Limb (tissue), 2 donors: Measurements from ENCODE around the gene ELOB.

Experiments used
- DNase-seq, 2 donors: peaks; one replicate each; pipeline ENCODE4 v3.0.0-alpha.2; 2016; ENCODE audit errors: extremely low spot score in 2 of 2

ELOB gene

GRCh38 chr16:2777231-2777902, at the start of gene ELOB:
Gene ELOB (minus strand): TSS chr16:2777280. CDS start chr16:2777239, 41 bp downstream.
- DNase-seq = peak; percentile 90 to 96

GRCh38 chr16:2825906-2826305, 48.8 kb upstream of the ELOB start:
- no peak for DNase-seq

GRCh38 chr16:2825049-2825742, 48.1 kb upstream of the ELOB start:
- DNase-seq = no peak

- DNase-seq = no peak
Observed at GRCh38 chr16:2824626-2825025, 47.5 kb upstream of the ELOB start.

- no peak for DNase-seq
Observed at GRCh38 chr16:2822496-2822895, 45.4 kb upstream of the ELOB start.

DNA sequence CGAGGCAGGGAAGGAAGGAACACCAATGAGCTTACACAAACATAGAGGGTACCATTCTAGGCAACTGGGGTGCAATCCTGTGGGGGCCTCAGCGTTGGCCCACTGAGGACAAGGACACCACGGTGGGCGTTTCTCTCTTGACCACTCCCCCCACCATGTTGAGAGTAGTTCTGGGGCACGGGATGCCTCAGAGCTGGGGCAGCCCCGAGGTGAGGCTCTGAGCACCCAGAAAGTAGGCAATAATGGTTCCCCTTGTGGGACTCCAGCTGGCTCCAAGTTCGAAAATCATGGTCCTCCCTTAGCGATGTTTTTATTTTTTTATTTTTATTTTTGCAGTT, 45.0 kb upstream of the ELOB start:
- DNase-seq = no peak

DNA sequence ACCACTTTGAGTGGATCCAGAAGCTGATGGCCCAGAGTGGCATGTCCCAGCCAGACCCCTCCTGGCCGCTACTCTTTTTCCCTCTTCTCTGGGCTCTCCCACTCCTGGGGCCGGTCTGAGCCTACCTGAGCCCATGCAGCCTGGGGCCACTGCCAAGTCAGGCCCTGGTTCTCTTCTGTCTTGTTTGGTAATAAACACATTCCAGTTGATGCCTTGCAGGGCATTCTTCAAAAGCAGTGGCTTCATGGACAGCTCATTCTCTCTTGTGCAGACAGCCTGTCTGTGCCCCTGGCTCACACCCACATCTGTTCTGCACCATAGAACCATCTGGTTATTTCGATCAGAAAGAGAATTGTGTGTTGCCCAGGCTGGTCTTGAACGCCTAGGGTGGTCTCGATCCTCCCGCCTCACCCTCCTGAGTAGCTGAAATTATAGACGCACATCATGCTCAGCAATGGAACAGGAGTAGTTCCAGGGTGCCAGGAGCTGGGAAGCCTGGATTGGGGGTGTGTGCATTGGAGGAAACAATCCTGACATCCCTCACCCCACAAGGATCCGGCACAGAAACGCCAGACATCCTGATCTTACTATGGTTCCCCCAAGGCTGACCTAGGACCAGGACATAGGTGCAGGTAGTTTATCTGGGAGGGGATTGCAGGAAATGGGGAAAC, 44.5 kb upstream of the ELOB start:
- DNase-seq = peak in 1 of 2 donors; percentile 7

- DNase-seq = peak in 1 of 2 donors; percentile 12
Observed at GRCh38 chr16:2820836-2821486, 43.9 kb upstream of the ELOB start.

DNA sequence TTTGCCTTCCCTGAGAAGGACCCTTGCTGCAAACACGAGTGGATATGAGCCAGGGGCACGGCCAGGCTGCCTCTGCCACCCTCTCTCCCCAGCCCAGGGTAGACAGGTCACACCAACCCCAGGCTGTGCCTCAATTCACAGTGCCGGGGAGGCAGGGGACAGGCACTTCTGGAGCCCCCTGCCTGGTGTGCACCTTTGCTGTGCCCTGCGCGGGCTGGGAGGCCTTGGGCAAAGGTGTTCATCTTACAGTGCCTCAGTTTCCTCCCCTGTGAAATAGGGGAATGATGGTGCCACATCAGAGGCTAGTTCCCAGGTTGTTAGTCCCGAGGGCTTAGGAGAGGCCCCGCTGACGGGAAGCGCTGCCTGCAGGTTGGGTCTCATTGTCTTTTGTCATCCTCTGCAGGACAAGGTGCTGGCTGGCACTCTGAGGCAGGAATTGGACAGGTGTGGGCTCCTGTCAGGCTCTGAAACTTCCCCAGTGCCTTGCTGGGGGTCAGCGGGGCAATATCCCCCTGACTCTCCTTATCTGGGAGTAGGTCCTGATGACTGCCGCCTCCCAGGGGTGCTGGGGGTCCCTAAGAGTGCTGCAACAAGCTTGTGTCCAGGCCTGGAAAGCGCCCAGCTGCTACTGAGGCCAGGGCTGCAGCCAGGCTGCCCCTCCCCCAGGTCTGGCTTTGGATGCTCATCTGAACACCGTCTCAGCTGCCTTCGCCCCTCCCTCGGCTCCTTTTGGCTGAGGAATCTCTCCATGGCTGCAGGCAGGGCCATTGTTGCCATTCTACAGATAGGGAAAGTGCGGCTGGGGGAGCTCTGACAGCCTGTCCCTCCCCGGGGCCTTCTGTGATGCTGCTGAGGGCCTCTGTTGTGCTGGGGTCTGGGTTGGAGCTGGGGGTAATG, 43.1 kb upstream of the ELOB start:
- peak in 1 of 2 donors; percentile 13 for DNase-seq

DNA sequence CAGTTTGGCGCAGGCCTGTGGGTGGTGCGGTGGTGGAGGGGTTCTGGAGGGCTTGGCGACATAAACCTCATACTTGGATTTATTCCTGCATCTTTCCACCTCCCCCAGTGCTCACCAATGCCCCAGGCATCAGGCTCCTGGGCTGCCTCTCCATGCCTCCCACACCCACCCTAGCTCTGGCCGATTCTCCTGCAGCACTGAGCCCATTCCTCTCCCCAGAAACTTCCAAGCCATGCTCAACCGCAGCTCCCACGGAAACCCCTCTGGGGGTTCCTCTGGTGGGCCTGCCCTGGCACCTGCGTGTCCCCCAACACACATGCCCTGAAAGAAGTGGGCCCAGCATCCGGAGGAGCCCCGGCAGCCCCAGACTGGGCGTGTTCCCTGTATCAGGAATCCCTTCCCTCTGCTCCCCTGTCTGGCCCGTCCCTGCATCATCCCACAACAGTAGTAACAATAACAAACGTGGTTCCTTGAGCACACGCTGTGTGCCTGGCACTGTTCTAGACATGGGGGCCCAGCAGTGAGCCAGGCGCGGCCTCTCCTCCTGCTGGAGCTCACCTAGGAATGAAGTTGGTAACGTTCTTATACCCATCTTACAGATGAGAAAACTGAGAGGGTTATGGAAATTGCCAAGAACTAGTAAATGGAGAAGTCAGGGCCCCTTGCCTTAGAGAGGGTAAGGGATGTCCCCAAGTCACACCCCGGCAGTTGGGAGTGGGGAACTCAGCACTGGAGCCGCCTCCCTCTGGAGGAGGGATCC, 42.3 kb upstream of the ELOB start:
- DNase-seq = peak in 1 of 2 donors; percentile 10

DNA sequence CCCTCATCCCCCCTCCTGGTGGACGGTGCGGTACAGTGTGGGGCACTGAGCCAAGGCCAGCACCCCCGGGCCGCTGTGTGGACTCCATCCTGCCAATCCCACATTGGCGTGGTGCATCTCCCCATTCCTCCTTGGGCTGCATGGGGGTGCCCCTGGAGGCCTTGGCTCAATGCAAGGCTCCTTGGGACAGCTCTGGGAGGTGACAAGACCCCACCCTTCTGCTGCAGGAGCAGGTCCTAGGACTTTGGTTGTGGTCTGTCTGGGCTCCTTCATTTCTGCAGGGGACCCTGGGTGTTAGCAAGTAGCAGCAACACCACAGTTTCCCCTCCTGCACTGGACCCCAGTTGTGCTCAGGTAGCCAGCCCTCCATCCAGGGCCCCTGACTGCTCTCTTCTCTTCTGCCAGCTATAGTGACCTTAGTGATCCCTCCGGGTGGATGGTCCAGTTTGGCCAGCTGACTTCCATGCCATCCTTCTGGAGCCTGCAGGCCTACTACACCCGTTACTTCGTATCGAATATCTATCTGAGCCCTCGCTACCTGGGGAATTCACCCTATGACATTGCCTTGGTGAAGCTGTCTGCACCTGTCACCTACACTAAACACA, 41.3 kb upstream of the ELOB start:
- DNase-seq = no peak

- DNase-seq = no peak
Observed at GRCh38 chr16:2817340-2818271, 40.5 kb upstream of the ELOB start.

- no peak for DNase-seq
Observed at GRCh38 chr16:2816751-2817339, 39.8 kb upstream of the ELOB start, which contains the start of gene PRSS21. Gene PRSS21 (plus strand): TSS chr16:2817237. CDS start chr16:2817269, 32 bp downstream.

- no peak for DNase-seq
Observed at GRCh38 chr16:2815299-2815771, 38.3 kb upstream of the ELOB start.

DNA sequence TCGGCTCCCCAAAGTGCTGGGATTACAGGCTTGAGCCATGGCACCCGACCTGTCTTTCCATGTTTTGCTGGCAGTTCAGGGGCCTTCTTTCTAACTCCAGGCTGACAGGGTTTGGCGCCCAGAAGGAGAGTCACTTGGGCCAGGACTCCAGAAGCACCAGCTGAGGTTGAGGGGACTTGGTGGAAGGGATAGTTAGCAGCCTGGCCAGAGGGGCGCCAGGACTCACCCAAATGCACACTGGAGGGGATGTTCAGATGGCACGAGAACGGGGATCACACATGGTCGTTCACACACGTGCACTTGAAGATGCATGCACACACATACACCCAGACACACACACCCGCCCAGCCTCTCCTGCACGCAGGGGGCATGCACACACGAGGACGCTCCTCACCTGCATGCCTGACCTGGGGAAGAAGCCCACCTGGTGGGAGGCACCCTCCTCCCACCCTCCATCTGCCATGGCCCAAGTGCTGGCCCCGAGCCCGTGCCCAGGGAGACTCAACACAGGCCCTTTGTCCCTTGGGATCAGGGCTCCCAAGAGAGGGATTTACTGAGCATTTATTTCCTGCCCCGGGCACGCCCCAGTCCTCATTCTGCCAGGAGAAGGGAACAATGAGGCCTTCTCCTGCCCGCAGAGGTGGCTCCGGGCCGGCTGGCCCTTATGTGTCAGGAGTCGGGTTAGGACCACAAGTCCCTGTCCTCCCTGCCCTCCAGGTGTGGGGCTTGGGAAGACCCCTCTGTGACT, 37.6 kb upstream of the ELOB start:
- no peak for DNase-seq

GRCh38 chr16:2813771-2814221, 36.7 kb upstream of the ELOB start:
- no peak for DNase-seq

DNA sequence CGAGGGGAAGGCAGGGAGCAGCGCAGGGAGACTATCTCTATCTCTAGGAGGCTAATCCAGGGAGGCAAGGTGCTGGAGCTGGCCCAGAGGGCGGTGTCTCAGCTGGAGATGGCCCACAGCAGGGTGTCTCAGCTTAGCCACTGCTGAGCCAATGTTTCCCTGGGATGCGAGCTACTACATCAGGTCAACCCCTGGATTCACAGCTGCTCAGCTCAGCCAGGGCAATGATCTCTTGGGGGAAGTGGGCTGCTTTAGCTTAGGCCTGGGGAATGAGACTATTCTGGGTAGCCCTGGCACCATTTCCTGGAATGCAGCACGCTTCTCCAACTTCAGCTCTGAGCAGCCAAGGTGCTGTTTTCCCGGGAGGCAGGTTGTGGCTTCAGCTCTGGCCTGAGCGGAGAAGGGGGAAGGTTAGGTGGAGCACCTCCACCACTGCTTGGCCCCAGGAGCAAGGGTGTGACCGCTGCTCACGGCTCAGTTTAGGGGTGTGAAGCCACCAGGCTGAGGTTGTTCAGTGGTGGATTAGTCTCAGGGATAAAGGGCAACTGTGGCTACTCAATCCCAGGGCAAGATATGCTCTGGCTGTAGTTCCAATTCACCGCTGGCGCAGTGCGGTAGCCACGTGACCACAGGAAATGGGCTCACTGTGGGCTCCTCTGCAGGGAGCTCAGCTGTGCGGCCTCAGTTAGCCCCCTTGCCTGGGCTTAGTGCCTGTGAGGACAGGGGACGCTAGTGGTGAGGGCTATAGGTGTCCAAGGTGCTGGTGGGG, 34.8 kb upstream of the ELOB start:
- DNase-seq = no peak
